Measurements from ENCODE around the gene CD163L1.

- no peak for TF ChIP-seq CTCF (IDR thresholded peaks at IDR 0.05)
- no peak for TF ChIP-seq ZFX (IDR thresholded peaks at IDR 0.05; ENCODE audit: borderline replicate concordance)
These were observed 41.1 kb upstream of the CD163L1 start for GRCh38 chr12:7485095-7485494.

All from 22Rv1 (cell line).